ENCODE results near the gene HNRNPM. TPM values are rescaled to one million over a fixed set of nuclear protein-coding genes. Genes with fewer than 3 reads are reported as not detected.

The HNRNPM gene
- total and polyA plus RNA-seq, 2 donors (not counting 1 experiment from before 2014, with no cell fraction given), result 137 to 221 TPM

DNA sequence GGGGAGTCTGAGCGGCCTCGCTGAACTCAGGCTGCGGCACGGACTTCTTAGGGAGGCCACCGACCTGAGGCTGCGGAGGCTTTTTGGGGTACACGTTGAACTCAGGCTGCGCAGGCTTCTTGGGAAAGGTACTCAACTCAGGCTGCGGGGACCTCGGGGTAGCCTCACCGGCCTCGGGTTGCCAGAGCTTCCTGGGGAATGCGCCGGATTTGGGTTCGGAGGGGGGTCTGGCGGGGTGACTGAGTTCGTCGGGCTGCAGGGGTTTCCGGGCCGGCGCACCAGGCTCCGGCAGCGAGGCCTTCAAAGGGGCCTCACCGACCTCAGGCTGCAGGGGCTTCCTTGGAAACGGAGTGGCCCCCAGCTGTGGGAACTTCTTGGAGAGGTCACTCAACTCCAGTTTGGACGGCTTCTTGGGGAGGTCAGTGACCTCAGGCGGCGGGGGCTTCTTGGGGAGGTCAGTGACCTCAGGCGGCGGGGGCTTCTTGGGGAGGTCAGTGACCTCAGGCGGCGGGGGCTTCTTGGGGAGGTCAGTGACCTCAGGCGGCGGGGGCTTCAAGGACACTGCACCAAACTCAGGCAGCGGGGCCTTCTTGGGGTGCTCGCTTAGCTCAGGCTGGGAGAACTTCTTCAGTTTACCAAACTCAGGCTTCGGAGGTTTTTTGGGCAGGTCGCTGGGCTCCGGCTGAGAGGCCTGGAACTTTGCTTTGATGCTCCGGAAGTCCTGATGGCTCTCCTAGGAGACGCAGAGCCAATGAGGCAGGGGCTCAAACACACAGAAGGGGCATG, 54.5 kb downstream of the HNRNPM start:
- ATAC-seq (ENCODE audit: low read depth) (no peak), DNase-seq (no peak)
- H3K27me3 Mint-ChIP-seq, result no peaks in the 10 kb centered on the region
- 93% methylated on average over 41 of the region's 41 CpGs for WGBS (ENCODE audit: insufficient coverage)
- H3K4me1 ChIP-seq (ENCODE audit: control insufficient read depth in 2 of 2, insufficient read depth in 2 of 2, low read length in 2 of 2), result peaks cover 2 to 10% of the 10 kb centered on the region in 2 donors
- H3K9ac ChIP-seq (ENCODE audit: low read length), result no peak overlapping the region
- no peaks in the 10 kb centered on the region for H3K9me3 Mint-ChIP-seq (ENCODE audit: insufficient read depth)
- H3K4me3 Mint-ChIP-seq, result no peak overlapping the region
- no peaks in the 10 kb centered on the region for H3K79me2 ChIP-seq (ENCODE audit: control insufficient read depth, insufficient read depth, low read length)
- H3K27ac Mint-ChIP-seq, result no peak overlapping the region
- no peaks in the 10 kb centered on the region for H3K9me3 ChIP-seq (ENCODE audit: control extremely low read depth in 1 of 3, control insufficient read depth in 2 of 3, insufficient read depth in 1 of 3, low read length in 2 of 3)
- H3K4me1 Mint-ChIP-seq, result peaks cover 4% of the 10 kb centered on the region
- H3K27me3 ChIP-seq (replicated peaks in 1 of 4; ENCODE audit: control extremely low read depth in 1 of 4, control insufficient read depth in 3 of 4, insufficient read depth in 4 of 4, low read length in 3 of 4), result peaks cover 0 to 10% (median 2%) of the 10 kb centered on the region in 4 experiments
- no peak for TF ChIP-seq CTCF (IDR thresholded peaks at IDR 0.05)
- no peak for TF ChIP-seq EZH2 (IDR thresholded peaks at IDR 0.05; ENCODE audit: borderline replicate concordance, insufficient read depth, low read depth, low read length, poor library complexity, severe bottlenecking)
- no peaks in the 10 kb centered on the region for H3K36me3 ChIP-seq (replicated peaks in 1 of 2; ENCODE audit: control extremely low read depth in 1 of 2, control insufficient read depth in 1 of 2, extremely low read depth in 1 of 2, insufficient read depth in 2 of 2, low read length in 1 of 2)
- no peak overlapping the region for H3K4me3 ChIP-seq (ENCODE audit: control extremely low read depth in 1 of 5, extremely low read depth in 1 of 5, insufficient read depth in 1 of 5, low read depth in 2 of 5, low read length in 4 of 5)
- H2AFZ ChIP-seq (ENCODE audit: insufficient read depth, low read depth, low read length, poor library complexity, severe bottlenecking), result no peak overlapping the region
- H3K4me2 ChIP-seq (replicated peaks; ENCODE audit: low read depth, low read length, poor library complexity, severe bottlenecking), result no peak overlapping the region
- no peaks in the 10 kb centered on the region for H4K20me1 ChIP-seq (ENCODE audit: control insufficient read depth, insufficient read depth, low read length, poor library complexity, severe bottlenecking)
- POLR2A ChIA-PET, result no interaction called here
- CTCF ChIA-PET, result no interaction called here
- intact Hi-C loops (cut with micrococcal nuclease), result no loop called here
- no peak overlapping the region for H3K27ac ChIP-seq (ENCODE audit: low read length in 2 of 2)

- H3K4me3 Mint-ChIP-seq, result no peak overlapping the region
- no peak overlapping the region for H3K4me2 ChIP-seq (replicated peaks; ENCODE audit: low read depth, low read length, poor library complexity, severe bottlenecking)
- H3K27ac Mint-ChIP-seq, result no peak overlapping the region
- no peaks in the 10 kb centered on the region for H3K79me2 ChIP-seq (ENCODE audit: control insufficient read depth, insufficient read depth, low read length)
- 0% methylated on average over 3 of the region's 7 CpGs for WGBS (ENCODE audit: insufficient coverage)
- H3K27me3 Mint-ChIP-seq, result no peaks in the 10 kb centered on the region
- intact Hi-C loops (cut with micrococcal nuclease), result no loop called here
- H3K27me3 ChIP-seq (replicated peaks in 1 of 4; ENCODE audit: control extremely low read depth in 1 of 4, control insufficient read depth in 3 of 4, insufficient read depth in 4 of 4, low read length in 3 of 4), result peaks cover 0 to 10% (median 2%) of the 10 kb centered on the region in 4 experiments
- H3K9me3 Mint-ChIP-seq (ENCODE audit: insufficient read depth), result no peaks in the 10 kb centered on the region
- H3K27ac ChIP-seq (ENCODE audit: low read length in 2 of 2), result no peak overlapping the region
- ChIA-PET CTCF (no interaction called here), POLR2A (no interaction called here)
- peaks cover 0 to 9% of the 10 kb centered on the region in 2 donors for H3K4me1 ChIP-seq (ENCODE audit: control insufficient read depth in 2 of 2, insufficient read depth in 2 of 2, low read length in 2 of 2)
- ATAC-seq (ENCODE audit: low read depth) (no peak), DNase-seq (no peak)
- no peak overlapping the region for H3K4me3 ChIP-seq (ENCODE audit: control extremely low read depth in 1 of 5, extremely low read depth in 1 of 5, insufficient read depth in 1 of 5, low read depth in 2 of 5, low read length in 4 of 5)
- no peaks in the 10 kb centered on the region for H4K20me1 ChIP-seq (ENCODE audit: control insufficient read depth, insufficient read depth, low read length, poor library complexity, severe bottlenecking)
- no peak overlapping the region for H2AFZ ChIP-seq (ENCODE audit: insufficient read depth, low read depth, low read length, poor library complexity, severe bottlenecking)
- H3K9ac ChIP-seq (ENCODE audit: low read length), result no peak overlapping the region
- peaks cover 3% of the 10 kb centered on the region for H3K4me1 Mint-ChIP-seq
- no peaks in the 10 kb centered on the region for H3K36me3 ChIP-seq (replicated peaks in 1 of 2; ENCODE audit: control extremely low read depth in 1 of 2, control insufficient read depth in 1 of 2, extremely low read depth in 1 of 2, insufficient read depth in 2 of 2, low read length in 1 of 2)
- no peaks in the 10 kb centered on the region for H3K9me3 ChIP-seq (ENCODE audit: control extremely low read depth in 1 of 3, control insufficient read depth in 2 of 3, insufficient read depth in 1 of 3, low read length in 2 of 3)
- TF ChIP-seq CTCF (IDR thresholded peaks at IDR 0.05) (no peak), EZH2 (IDR thresholded peaks at IDR 0.05; ENCODE audit: borderline replicate concordance, insufficient read depth, low read depth, low read length, poor library complexity, severe bottlenecking) (no peak)
Measured at GRCh38 chr19:8500158-8500557, 55.4 kb downstream of the HNRNPM start.

Data from B cell (primary cell).